HG03457 (cell line): ENCODE data around the gene MARCHF2.

Experiments used
- ATAC-seq: cut with Tn5 transposase; IDR thresholded peaks from one replicate; pipeline ENCODE4 v1.9.1; 2021; ENCODE audit warnings: moderate number of reproducible peaks; ENCODE audit not compliant: unreplicated experiment

Gene MARCHF2

DNA sequence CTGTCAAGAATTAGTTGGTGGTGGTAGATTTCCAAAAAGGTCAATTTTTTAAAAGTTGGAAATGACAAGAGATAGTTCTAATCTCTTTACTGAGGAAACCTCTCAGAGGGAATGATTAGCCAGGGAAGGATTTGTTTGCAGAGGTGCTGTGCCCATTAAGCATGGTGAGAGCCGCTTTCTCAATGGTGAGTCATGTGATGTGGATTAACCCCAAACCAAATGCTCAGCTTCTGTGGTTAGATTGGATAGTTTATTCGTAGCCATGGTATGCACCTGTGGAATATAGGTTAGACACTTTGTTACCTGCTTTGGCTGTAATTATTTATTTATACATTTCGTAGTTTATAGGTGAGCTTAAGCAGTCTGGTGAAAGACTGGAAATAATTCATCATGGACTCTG, 38.8 kb downstream of the MARCHF2 start:
- no peak for ATAC-seq

- no peak for ATAC-seq
Observed at GRCh38 chr19:8452446-8453123, 39.5 kb downstream of the MARCHF2 start.

- ATAC-seq, result no peak
Observed at GRCh38 chr19:8453616-8454015, 40.5 kb downstream of the MARCHF2 start.

- ATAC-seq, result no peak
Observed at GRCh38 chr19:8454218-8454617, 41.1 kb downstream of the MARCHF2 start.

DNA sequence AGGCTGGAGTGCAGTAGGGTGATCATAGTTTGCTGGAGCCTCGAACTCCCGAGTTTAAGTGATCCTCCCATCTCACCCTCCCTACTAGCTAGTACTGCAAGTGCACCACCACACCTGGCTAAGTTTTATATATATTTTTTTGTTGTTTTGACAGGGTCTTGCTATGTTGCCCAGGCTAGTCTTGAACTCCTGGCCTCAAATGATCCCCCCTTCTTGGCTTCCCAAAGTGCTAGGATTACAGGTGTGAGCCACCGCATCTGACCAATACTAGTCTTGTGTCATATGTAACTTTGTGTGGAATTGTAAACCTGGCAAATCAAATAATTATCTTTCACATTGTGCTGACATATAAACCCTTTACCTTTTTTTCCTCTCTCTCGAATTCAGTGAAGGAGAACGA, 41.9 kb downstream of the MARCHF2 start:
- ATAC-seq, result no peak

DNA sequence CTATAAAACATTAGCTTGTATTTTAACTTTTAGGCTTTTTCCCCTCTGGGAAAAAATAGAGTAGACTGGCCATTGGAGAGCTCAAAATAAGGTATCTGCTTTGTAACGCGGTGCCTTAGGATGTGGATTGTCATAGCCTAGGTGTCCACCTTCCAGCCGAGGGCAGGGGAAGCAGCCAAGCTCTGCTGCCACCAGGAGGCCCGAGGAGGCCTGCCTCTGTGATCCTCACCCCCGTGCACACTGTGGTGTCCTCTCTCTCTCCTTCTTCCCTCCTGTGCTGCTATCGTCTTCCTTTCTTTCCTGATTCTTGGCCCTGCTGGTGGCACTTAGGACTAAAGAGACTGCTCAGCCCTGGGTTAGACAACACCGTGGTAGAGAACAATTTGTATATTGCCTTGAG, 43.0 kb downstream of the MARCHF2 start:
- no peak for ATAC-seq

DNA sequence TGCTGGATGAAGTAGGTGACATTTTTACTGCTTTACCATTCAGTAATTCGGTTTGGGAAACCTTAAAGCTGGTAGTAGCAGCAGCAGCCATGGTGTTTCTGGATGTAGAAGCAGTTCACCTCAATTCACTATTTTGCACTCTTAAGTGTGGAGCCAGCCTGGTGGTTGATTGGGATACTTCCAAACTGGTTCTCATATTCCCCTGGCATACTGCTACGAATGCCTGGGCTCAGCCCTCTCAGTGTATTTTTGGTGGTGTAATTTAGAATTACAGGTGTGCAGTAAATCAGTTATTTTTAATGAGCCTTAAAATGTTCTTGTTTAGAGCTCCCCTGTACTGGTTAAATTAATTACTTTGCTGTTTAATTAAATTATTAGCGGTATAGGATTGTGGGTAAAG, 44.1 kb downstream of the MARCHF2 start:
- ATAC-seq, result no peak

- ATAC-seq, result no peak
Observed at GRCh38 chr19:8457827-8458226, 44.7 kb downstream of the MARCHF2 start.

- ATAC-seq, result no peak
Observed at GRCh38 chr19:8458380-8458779, 45.3 kb downstream of the MARCHF2 start.

GRCh38 chr19:8459095-8459494, 46.0 kb downstream of the MARCHF2 start:
- no peak for ATAC-seq

DNA sequence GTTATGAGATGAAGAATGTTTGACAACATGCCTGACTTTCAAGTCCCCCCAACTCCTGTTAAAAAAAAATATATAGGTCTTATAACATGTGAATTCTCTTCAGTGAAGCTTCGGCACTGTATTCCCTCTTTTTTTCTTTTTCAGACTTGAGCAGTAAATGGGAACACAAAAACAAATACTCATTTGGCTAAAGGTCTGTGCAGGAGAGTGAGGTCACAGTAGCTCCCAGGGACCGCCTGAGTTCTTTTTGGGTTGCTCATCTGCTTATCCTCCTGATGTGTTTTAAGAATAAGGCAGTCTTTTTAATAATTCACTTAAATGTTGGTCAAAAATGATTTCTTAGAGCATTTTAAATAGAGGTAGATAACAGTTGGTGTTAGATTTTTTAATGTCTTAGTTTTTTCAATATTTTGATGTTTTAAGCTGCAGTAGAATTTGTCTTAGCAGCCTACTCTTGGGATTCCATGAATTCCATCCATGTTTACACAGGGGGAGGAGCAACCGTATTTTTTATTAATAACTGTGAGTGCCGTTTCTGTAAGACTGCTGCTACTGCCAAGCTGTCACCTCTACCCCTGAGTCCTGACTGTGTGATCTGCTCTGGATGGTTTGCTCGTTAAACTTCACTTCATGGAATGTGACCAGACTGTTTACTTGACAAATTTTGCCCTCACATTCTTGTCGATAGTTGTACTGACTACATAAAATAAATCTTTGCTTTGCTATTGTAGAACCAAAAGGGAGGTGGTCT, 46.6 kb downstream of the MARCHF2 start:
- ATAC-seq, result no peak

- no peak for ATAC-seq
Observed at GRCh38 chr19:8460516-8461298, 47.6 kb downstream of the MARCHF2 start.

GRCh38 chr19:8461376-8461775, 48.3 kb downstream of the MARCHF2 start:
- ATAC-seq, result no peak

DNA sequence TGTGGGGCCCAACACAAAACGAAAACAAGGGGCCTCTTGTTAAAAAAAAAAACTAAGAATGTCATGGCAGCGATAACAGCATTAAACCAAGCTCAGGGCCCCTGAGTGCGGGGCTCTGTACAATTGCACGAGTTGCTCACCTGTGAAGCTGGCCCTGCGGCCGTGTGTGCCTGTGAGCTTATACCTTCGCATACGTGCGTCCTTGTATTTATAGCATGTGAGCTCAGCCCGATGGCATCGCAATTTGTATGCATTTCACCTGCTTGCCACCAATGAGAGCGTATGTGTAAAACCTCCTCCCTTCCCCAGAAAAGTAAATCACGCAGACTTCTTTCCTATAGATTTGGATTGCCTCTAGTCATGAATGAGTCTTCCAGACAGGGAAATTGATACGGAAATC, 48.8 kb downstream of the MARCHF2 start:
- no peak for ATAC-seq

DNA sequence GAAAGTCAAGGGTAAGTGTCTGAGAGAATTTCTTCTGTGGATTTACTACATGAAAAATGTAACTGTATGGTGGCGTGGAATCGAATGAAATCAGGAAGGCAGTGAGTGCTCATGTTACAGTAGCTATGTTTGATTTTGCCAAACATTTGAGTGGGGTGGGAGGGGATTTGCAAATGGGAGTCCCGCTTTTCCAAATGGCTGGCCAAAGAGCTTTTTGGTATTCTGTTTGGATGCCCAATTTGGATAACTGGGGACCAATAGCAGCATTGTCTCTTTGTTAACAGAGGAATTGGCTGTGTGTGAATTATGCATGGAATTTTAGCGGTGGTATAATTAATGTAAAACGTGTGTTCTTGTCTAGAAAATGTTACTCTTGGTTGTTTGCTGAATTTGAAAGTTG, 49.5 kb downstream of the MARCHF2 start:
- no peak for ATAC-seq

DNA sequence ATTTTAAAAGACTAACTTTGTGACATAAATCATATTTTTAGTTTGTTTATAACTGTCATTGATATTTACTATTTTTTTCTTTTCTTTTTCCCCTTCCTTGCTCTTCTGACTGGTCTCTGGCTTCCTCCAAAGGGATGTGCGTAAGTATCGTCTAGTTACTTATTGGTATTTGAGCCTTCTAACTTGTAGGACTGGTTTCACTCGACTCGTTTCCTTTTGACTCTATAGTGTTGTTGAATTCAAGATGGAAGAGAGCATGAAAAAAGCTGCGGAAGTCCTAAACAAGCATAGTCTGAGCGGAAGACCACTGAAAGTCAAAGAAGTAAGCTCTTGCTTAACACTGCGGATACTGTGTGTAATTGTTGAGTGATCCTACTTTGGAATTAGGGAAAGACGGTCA, 50.3 kb downstream of the MARCHF2 start:
- no peak for ATAC-seq

GRCh38 chr19:8466018-8466417, 52.9 kb downstream of the MARCHF2 start:
- ATAC-seq, result no peak

DNA sequence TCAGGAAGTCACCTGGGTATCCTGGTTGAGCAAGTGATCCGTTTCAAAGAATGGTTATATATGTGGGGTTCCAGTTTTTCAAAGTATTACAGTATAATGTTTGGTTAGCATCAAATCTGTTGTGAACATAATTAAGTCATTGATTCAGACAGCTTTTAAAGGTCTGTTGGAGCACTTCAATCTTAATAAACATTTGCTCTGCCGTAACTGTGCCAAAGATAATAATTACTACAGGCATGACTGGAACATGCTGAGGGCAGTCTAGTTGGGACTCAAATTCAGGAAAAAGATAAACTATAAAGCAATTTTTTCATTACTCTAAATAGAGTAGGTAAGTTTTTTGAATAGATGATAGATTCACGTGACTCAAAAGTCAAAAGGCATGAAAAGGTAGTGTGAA, 55.0 kb downstream of the MARCHF2 start:
- ATAC-seq, result no peak

- ATAC-seq, result no peak
Observed at GRCh38 chr19:8468761-8469373, 55.8 kb downstream of the MARCHF2 start.

GRCh38 chr19:8469613-8470368, 56.7 kb downstream of the MARCHF2 start:
- ATAC-seq, result no peak
